ENCODE data around the gene PSMA1. TPM values are rescaled to one million over a fixed set of nuclear protein-coding genes. Genes with fewer than 3 reads are reported as not detected.
A peak's percentile ranks its signal among the peaks of the same experiment; 100 is the strongest.

The PSMA1 gene
- total and polyA plus RNA-seq, 2 of the 8 experiments (the other 6 are each of a cell fraction or from before 2014, with no cell fraction given), result 148 to 159 TPM

- no peak overlapping the region for H2BK120ac ChIP-seq (replicated peaks; ENCODE audit: low read depth, low read length)
- no peak overlapping the region for H3K4me2 ChIP-seq (ENCODE audit: insufficient read depth in 1 of 2, low read depth in 2 of 2, low read length in 2 of 2)
- H3K14ac ChIP-seq (ENCODE audit: insufficient read length), result no peak overlapping the region
- no peaks in the 10 kb centered on the region for H3K79me2 ChIP-seq (ENCODE audit: control insufficient read depth in 1 of 2, insufficient read depth in 2 of 2, low read length in 2 of 2)
- peak overlapping the region; percentile 98 for H2BK15ac ChIP-seq (ENCODE audit: low read length)
- H2BK5ac ChIP-seq (ENCODE audit: low read depth, low read length), result no peak overlapping the region
- no peak overlapping the region for H3K18ac ChIP-seq (ENCODE audit: extremely low read depth, low read length)
- no peak overlapping the region for H3K23ac ChIP-seq (ENCODE audit: insufficient read length)
- 90% methylated on average over 6 of the region's 6 CpGs; no CpG with 5 or more reads in 1 of the 2 experiments for WGBS, 2 experiments (ENCODE audit: extremely low coverage in 1 of 2, insufficient coverage in 1 of 2, insufficient read length in 1 of 2, insufficient replicate concordance in 2 of 2, low coverage in 1 of 2, low lambda C conversion rate in 2 of 2, missing lambda C conversion rate in 1 of 2)
- no peak overlapping the region for H3K4ac ChIP-seq (replicated peaks; ENCODE audit: insufficient read length, low read depth, low read length)
- FAIRE-seq (no peak), DNase-seq (ENCODE audit: low read depth in 1 of 2, low spot score in 2 of 2) (no peak)
- H4K8ac ChIP-seq (ENCODE audit: extremely low read depth, insufficient read depth, low read length), result no peak overlapping the region
- no peaks in the 10 kb centered on the region for H3K23me2 ChIP-seq (ENCODE audit: low read depth, low read length)
- H3K4me3 ChIP-seq (ENCODE audit: extremely low read depth in 1 of 4, insufficient read depth in 2 of 4, low read depth in 3 of 4, low read length in 4 of 4), result no peak overlapping the region
- no peak overlapping the region for H2AFZ ChIP-seq (ENCODE audit: low read length)
- H3K36me3 ChIP-seq (ENCODE audit: control insufficient read depth in 2 of 4, insufficient read depth in 4 of 4, low read length in 3 of 4), result no peaks in the 10 kb centered on the region
- no peak overlapping the region for H4K5ac ChIP-seq (ENCODE audit: insufficient read length, low read depth, low read length)
- no peak overlapping the region for H3K56ac ChIP-seq (replicated peaks; ENCODE audit: insufficient read length, low read depth, low read length)
- no peak overlapping the region for H3K9ac ChIP-seq (replicated peaks in 1 of 4; ENCODE audit: extremely low read depth in 1 of 4, low read depth in 3 of 4, low read length in 3 of 4)
- ChIA-PET CTCF (ENCODE audit: partially characterized antibody) (interaction anchor here (0.7 to 3.0 kb wide), 6 partner anchors 9 to 369 kb away, joined by 3 to 19 read pairs (median 3); no protein-coding TSS in a partner anchor), POLR2A (ENCODE audit: partially characterized antibody) (no interaction called here)
- peaks cover 2 to 7% (median 6%) of the 10 kb centered on the region in 4 experiments for H3K4me1 ChIP-seq (replicated peaks in 1 of 4; ENCODE audit: control insufficient read depth in 3 of 4, insufficient read depth in 4 of 4, low read length in 3 of 4)
- H2AK5ac ChIP-seq (ENCODE audit: low read depth, low read length), result no peak overlapping the region
- no peaks in the 10 kb centered on the region; a peak in 2 of 7 replicates for H3K27me3 ChIP-seq (replicated peaks in 1 of 4; ENCODE audit: control insufficient read depth in 3 of 4, extremely low read depth in 1 of 4, insufficient read depth in 3 of 4, low read length in 3 of 4)
- H4K20me1 ChIP-seq (replicated peaks in 1 of 2; ENCODE audit: control insufficient read depth in 1 of 2, insufficient read depth in 2 of 2, low read length in 2 of 2), result no peaks in the 10 kb centered on the region
- H3K79me1 ChIP-seq (ENCODE audit: low read depth, low read length), result no peaks in the 10 kb centered on the region
- no peak overlapping the region for H2BK12ac ChIP-seq (ENCODE audit: low read depth, low read length)
- no peak overlapping the region for H2BK20ac ChIP-seq (ENCODE audit: low read length)
- no peak overlapping the region for H3K27ac ChIP-seq (ENCODE audit: low read depth, low read length)
- no peaks in the 10 kb centered on the region for H3K9me3 ChIP-seq (ENCODE audit: insufficient read depth in 2 of 2, low read depth in 1 of 2, low read length in 1 of 2)
- H4K91ac ChIP-seq (replicated peaks; ENCODE audit: insufficient read length, low read length), result no peak overlapping the region
- TF ChIP-seq POLR2AphosphoS5 (IDR thresholded peaks at IDR 0.05; ENCODE audit: low read depth, low read length), result no peak
- no peak for TF ChIP-seq EGR1 (IDR thresholded peaks at IDR 0.05; ENCODE audit: borderline replicate concordance, low read depth, low read length)
- no peak for TF ChIP-seq BACH1 (IDR thresholded peaks at IDR 0.05; ENCODE audit: low read length)
- no peak for TF ChIP-seq JUN (IDR thresholded peaks at IDR 0.05; ENCODE audit: low read depth, low read length)
- TF ChIP-seq SP4 (IDR thresholded peaks at IDR 0.05; ENCODE audit: low read length), result no peak
- no peak for TF ChIP-seq SUZ12 (IDR thresholded peaks at IDR 0.05; ENCODE audit: low read length)
- TF ChIP-seq SAP30 (IDR thresholded peaks at IDR 0.05; ENCODE audit: insufficient read depth, insufficient replicate concordance, low read length), result no peak
- TF ChIP-seq YY1 (IDR thresholded peaks at IDR 0.05; ENCODE audit: low read depth, low read length), result no peak
- no peak for TF ChIP-seq RBBP5 (IDR thresholded peaks at IDR 0.05; ENCODE audit: borderline replicate concordance, low read depth, low read length)
- no peak for TF ChIP-seq SIN3A (conservative IDR thresholded peaks at IDR 0.05 in 1 of 2, IDR thresholded peaks at IDR 0.05 in 1 of 2; ENCODE audit: low read depth in 1 of 2, low read length in 2 of 2)
- TF ChIP-seq SIRT6 (IDR thresholded peaks at IDR 0.05; ENCODE audit: low read length), result no peak
- TF ChIP-seq NANOG (IDR thresholded peaks at IDR 0.05; ENCODE audit: insufficient read depth, low read depth, low read length, poor library complexity, severe bottlenecking), result no peak
- no peak for TF ChIP-seq POU5F1 (IDR thresholded peaks at IDR 0.05; ENCODE audit: low read depth, low read length)
- TF ChIP-seq ZNF274 (IDR thresholded peaks at IDR 0.05; ENCODE audit: borderline replicate concordance, extremely low read depth, low read length), result no peak
These were observed 18.2 kb upstream of the PSMA1 start for GRCh38 chr11:14538271-14538925.

All from H1 (cell line).